Airway epithelial cell (primary cell): ENCODE measurements around the gene ARHGAP22. TPM values are rescaled to one million over a fixed set of nuclear protein-coding genes. Genes with fewer than 3 reads are reported as not detected.

Experiments
- total RNA-seq: library from RNA; depleted of rRNA; stranded (reverse); fragments of >200 nt; gene quantifications from 2 replicates; pipeline ENCODE4 v1.2.3, GENCODE V29; 2015

ARHGAP22 gene, protein sequence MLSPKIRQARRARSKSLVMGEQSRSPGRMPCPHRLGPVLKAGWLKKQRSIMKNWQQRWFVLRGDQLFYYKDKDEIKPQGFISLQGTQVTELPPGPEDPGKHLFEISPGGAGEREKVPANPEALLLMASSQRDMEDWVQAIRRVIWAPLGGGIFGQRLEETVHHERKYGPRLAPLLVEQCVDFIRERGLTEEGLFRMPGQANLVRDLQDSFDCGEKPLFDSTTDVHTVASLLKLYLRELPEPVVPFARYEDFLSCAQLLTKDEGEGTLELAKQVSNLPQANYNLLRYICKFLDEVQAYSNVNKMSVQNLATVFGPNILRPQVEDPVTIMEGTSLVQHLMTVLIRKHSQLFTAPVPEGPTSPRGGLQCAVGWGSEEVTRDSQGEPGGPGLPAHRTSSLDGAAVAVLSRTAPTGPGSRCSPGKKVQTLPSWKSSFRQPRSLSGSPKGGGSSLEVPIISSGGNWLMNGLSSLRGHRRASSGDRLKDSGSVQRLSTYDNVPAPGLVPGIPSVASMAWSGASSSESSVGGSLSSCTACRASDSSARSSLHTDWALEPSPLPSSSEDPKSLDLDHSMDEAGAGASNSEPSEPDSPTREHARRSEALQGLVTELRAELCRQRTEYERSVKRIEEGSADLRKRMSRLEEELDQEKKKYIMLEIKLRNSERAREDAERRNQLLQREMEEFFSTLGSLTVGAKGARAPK
- total RNA-seq = 5.9 and 9.3 TPM in 2 replicates

DNA sequence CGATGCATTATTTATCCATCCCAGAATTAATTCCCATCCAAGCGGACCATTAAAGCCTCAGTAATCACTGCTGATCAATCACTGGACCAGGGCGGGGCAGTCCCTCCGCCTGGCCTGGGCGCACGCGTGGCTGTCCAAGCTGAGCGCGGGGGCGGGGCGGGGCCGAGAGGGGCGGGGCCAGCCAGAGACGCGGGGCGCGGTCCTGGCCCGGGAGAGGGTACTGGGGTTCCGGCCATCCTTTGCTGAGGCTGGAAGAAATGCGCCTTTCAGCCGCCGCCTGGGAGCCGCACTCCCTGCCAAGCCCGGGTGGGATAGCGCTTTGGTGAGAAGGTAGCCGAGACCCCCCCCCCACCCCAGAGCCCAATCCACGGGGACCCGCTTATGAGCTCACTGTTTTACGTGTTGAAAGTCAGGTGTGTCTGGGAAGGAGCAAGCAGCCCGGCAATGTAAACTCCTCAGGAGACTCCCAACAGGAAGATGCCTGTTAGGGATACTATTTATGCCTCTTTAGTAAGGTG is at the start of gene ARHGAP22:
ARHGAP22 (minus strand) TSS at position 83 of the 518 bp plus-strand sequence. CDS start 277 bp downstream, outside the sequence.

Other genes with a start within 250 kb of the ARHGAP22 start
- gene WDFY4, start 79.8 kb upstream of the ARHGAP22 start, total RNA-seq = not detected in 2 replicates